Keratinocyte (primary cell): ENCODE measurements around the gene TMEM219.

ENCODE experiments used
- CTCF ChIP-seq, 3 experiments: IDR thresholded peaks in 1 of 3; conservative IDR thresholded peaks in 1 of 3; optimal IDR thresholded peaks in 1 of 3; 2 replicates in 2 of 3; 3 replicates in 1 of 3; pipeline versions ENCODE3 to v1.5.1; 2011; ENCODE audit warnings: low read length in 3 of 3, mild to moderate bottlenecking in 3 of 3, moderate library complexity in 2 of 3, control low read depth in 1 of 3, inconsistent platforms in 1 of 3; ENCODE audit not compliant: insufficient read depth in 2 of 3; ENCODE audit errors: extremely low read depth in 1 of 3
- EZH2 ChIP-seq: IDR thresholded peaks from one replicate; pipeline ENCODE4 v1.6.1; 2012; ENCODE audit warnings: inconsistent platforms, mild to moderate bottlenecking, low read length, moderate library complexity

GRCh38 chr16:29961127-29961478, 776 bp upstream of the TMEM219 start:
- TF ChIP-seq CTCF (optimal IDR thresholded peaks at IDR 0.05 in 1 of 3, IDR thresholded peaks at IDR 0.05 in 1 of 3, conservative IDR thresholded peaks at IDR 0.05 in 1 of 3; ENCODE audit: extremely low read depth in 1 of 3, insufficient read depth in 2 of 3, low read length in 3 of 3) = no peak
- no peak for TF ChIP-seq EZH2
